Liver (tissue), 3 donors: ENCODE measurements around the gene DNAH2.
A peak's percentile ranks its signal among the peaks of the same experiment; 100 is the strongest.

Source experiments
- CTCF ChIP-seq: fragments of 150-350 bp; IDR thresholded peaks from 2 replicates; pipeline ENCODE4 v1.5.1; 2017; ENCODE audit warnings: improper control_type of control experiment, low read depth, low read length; ENCODE audit not compliant: missing input control
- EGR1 ChIP-seq, 2 donors: IDR thresholded peaks; 2 replicates each; pipeline ENCODE4 v1.6.1; 2016 to 2018; ENCODE audit warnings: antibody characterized with exemption in 2 of 2, low read depth in 2 of 2
- GABPA ChIP-seq, 2 donors: IDR thresholded peaks in 1 of 2; conservative IDR thresholded peaks in 1 of 2; 2 replicates each; pipeline ENCODE4 v1.6.1; 2016; ENCODE audit warnings: antibody characterized with exemption in 2 of 2, mild to moderate bottlenecking in 1 of 2, moderate library complexity in 1 of 2
- HNF4A ChIP-seq, 2 donors: conservative IDR thresholded peaks; 2 replicates each; pipeline ENCODE4 v1.6.1; 2016; ENCODE audit warnings: antibody characterized with exemption in 2 of 2, mild to moderate bottlenecking in 2 of 2
- JUND ChIP-seq, 2 donors: IDR thresholded peaks; 2 replicates each; pipeline ENCODE4 v1.6.1; 2016; ENCODE audit warnings: antibody characterized with exemption in 2 of 2
- MAX ChIP-seq: IDR thresholded peaks from 2 replicates; pipeline ENCODE4 v1.6.1; 2016; ENCODE audit warnings: antibody characterized with exemption
- NR2F2 ChIP-seq: IDR thresholded peaks from 2 replicates; pipeline ENCODE4 v1.6.1; 2016; ENCODE audit warnings: antibody characterized with exemption
- RAD21 ChIP-seq, 2 donors: IDR thresholded peaks; 2 replicates each; pipeline ENCODE4 v1.6.1; 2016; ENCODE audit warnings: antibody characterized with exemption in 2 of 2, mild to moderate bottlenecking in 2 of 2
- REST ChIP-seq: IDR thresholded peaks from 2 replicates; pipeline ENCODE4 v1.6.1; 2016; ENCODE audit warnings: antibody characterized with exemption, mild to moderate bottlenecking
- RXRA ChIP-seq, 2 donors: IDR thresholded peaks; 2 replicates each; pipeline ENCODE4 v1.6.1; 2017 to 2018; ENCODE audit warnings: antibody characterized with exemption in 2 of 2, mild to moderate bottlenecking in 1 of 2
- SP1 ChIP-seq: IDR thresholded peaks from 2 replicates; pipeline ENCODE4 v1.6.1; 2018; ENCODE audit warnings: antibody characterized with exemption, mild to moderate bottlenecking
- TAF1 ChIP-seq: conservative IDR thresholded peaks from 2 replicates; pipeline ENCODE4 v1.6.1; 2016; ENCODE audit warnings: antibody characterized with exemption, mild to moderate bottlenecking
- YY1 ChIP-seq: IDR thresholded peaks from 2 replicates; pipeline ENCODE4 v1.6.1; 2016; ENCODE audit warnings: antibody characterized with exemption, mild to moderate bottlenecking
- ZBTB33 ChIP-seq: IDR thresholded peaks from 2 replicates; pipeline ENCODE4 v1.6.1; 2016; ENCODE audit warnings: antibody characterized with exemption
- donor health status: healthy.
- donor health status: healthy.

- TF ChIP-seq CTCF (no peak), JUND (IDR thresholded peaks at IDR 0.05) (peak; percentile 33 to 47), RXRA (IDR thresholded peaks at IDR 0.05) (peak; percentile 14 to 39), TAF1 (peak; percentile 6), ZBTB33 (peak; percentile 99), RAD21 (IDR thresholded peaks at IDR 0.05) (peak in 1 of 2 donors; percentile 36), YY1 (peak; percentile 28), MAX (peak; percentile 96), EGR1 (IDR thresholded peaks at IDR 0.05; ENCODE audit: low read depth in 2 of 2) (peak in 1 of 2 donors; percentile 12), SP1 (peak; percentile 69), REST (peak; percentile 41), HNF4A (conservative IDR thresholded peaks at IDR 0.05) (peak in 1 of 2 donors; percentile 10), GABPA (IDR thresholded peaks at IDR 0.05 in 1 of 2, conservative IDR thresholded peaks at IDR 0.05 in 1 of 2) (peak in 1 of 2 donors; percentile 62), NR2F2 (peak; percentile 38)
Observed at GRCh38 chr17:7857713-7858521, 140.4 kb downstream of the DNAH2 start, which contains the start of gene CYB5D1.
